ENCODE measurements around the gene NHSL2.

Gene NHSL2

DNA sequence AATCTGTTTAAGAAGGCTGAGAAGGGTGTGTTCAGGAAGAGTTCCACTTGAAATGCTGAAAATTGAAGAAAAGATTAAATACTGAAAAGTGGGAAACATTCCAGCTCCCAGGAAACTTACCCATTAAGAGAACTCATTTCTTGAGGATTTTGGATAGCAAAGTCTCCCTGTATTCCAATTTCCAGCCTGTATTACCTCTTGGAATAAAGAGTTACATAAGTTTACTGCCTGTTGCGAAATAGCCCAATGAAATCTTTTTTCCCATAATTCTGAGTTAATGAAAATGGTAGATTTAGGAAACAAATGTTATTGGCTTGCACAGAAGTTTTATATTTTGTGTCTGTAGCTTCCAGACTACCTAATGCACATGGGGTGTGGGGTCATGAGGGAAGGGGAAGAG is 12.0 kb downstream of the NHSL2 start:
- Histone ChIP-seq H3K36me3 (ENCODE audit: insufficient read depth, low read length) (no peaks in the 10 kb centered on the region), H3K4me3 (ENCODE audit: low read depth, low read length) (no peak overlapping the region), H3K27ac (ENCODE audit: low read depth, low read length) (no peak overlapping the region), H2AFZ (ENCODE audit: low read length, unreplicated experiment) (no peak overlapping the region), H3K4me1 (ENCODE audit: control insufficient read depth, insufficient read depth, low read length, unreplicated experiment) (peaks cover 9% of the 10 kb centered on the region), H3K27me3 (ENCODE audit: insufficient read depth, low read length) (no peaks in the 10 kb centered on the region), H3K79me2 (ENCODE audit: control insufficient read depth, insufficient read depth, low read length, unreplicated experiment) (no peaks in the 10 kb centered on the region)

DNA sequence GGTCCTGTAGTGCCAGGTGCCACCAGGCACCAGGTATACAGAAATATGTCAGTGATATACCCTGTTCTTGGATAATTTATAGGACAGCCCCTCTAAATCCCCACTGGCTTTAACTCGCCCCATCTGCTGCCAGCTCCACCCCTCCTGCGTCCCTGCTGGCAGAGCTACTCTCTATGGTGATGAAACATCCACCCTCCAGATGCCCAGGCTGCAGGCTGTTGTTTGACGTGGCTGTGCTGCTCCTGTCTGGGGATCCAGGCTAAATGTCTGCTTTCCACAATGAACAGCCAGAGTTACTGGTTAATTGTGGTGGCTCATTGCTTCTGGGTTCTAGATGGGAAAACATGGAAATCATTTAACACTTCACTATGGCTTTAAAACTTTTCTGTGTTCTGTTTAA is 12.9 kb downstream of the NHSL2 start:
- H2AFZ ChIP-seq (ENCODE audit: low read length, unreplicated experiment) = no peak overlapping the region
- no peak overlapping the region for H3K27ac ChIP-seq (ENCODE audit: low read depth, low read length)
- H3K4me1 ChIP-seq (ENCODE audit: control insufficient read depth, insufficient read depth, low read length, unreplicated experiment) = peaks cover 9% of the 10 kb centered on the region
- H3K79me2 ChIP-seq (ENCODE audit: control insufficient read depth, insufficient read depth, low read length, unreplicated experiment) = no peaks in the 10 kb centered on the region
- H3K36me3 ChIP-seq (ENCODE audit: insufficient read depth, low read length) = no peaks in the 10 kb centered on the region
- no peaks in the 10 kb centered on the region for H3K27me3 ChIP-seq (ENCODE audit: insufficient read depth, low read length)
- H3K4me3 ChIP-seq (ENCODE audit: low read depth, low read length) = no peak overlapping the region

DNA sequence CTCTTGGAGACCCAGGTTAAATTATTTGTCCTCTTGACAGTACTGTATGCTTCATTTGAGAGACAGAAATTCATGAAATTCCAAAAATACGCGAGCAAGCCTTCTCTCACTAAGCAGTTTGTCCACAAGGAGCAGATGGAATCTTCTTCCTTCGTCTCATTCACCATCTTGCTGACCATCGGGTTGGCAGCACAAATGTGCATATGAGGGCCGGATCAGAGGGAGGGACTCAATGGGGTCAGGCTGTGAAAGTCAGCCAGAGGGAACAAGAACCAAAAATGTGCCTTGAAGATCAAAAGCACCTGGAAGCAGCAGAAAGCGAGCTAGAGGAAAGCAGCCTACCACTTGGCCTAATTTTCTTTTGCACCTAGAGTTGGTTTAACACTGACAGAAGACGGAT is 16.4 kb downstream of the NHSL2 start:
- no peaks in the 10 kb centered on the region for H3K79me2 ChIP-seq (ENCODE audit: control insufficient read depth, insufficient read depth, low read length, unreplicated experiment)
- H3K27ac ChIP-seq (ENCODE audit: low read depth, low read length) = no peak overlapping the region
- H2AFZ ChIP-seq (ENCODE audit: low read length, unreplicated experiment) = no peak overlapping the region
- H3K4me1 ChIP-seq (ENCODE audit: control insufficient read depth, insufficient read depth, low read length, unreplicated experiment) = peaks cover 9% of the 10 kb centered on the region
- H3K27me3 ChIP-seq (ENCODE audit: insufficient read depth, low read length) = no peaks in the 10 kb centered on the region
- no peak overlapping the region for H3K4me3 ChIP-seq (ENCODE audit: low read depth, low read length)
- H3K36me3 ChIP-seq (ENCODE audit: insufficient read depth, low read length) = no peaks in the 10 kb centered on the region

DNA sequence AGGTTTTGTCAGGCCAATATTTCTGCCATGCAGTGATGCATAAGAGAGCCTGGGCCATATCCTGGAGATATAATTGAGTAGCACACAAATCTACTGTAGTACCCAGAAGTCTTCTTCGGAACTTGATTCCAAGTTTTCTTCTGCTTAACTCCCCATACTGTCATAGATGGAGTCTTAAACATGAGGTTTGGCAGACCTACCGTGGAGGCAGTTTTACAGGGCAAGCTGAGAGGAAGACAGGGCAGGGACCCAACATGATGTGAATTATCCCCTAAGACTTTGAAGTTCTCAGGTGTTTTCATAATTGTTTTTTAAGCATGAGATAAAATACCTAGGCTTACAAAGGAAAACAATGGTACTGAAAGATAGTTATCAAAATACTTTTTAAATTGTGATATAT is 18.2 kb downstream of the NHSL2 start:
- H3K79me2 ChIP-seq (ENCODE audit: control insufficient read depth, insufficient read depth, low read length, unreplicated experiment) = no peaks in the 10 kb centered on the region
- H3K36me3 ChIP-seq (ENCODE audit: insufficient read depth, low read length) = no peaks in the 10 kb centered on the region
- H3K4me1 ChIP-seq (ENCODE audit: control insufficient read depth, insufficient read depth, low read length, unreplicated experiment) = peaks cover 9% of the 10 kb centered on the region
- no peaks in the 10 kb centered on the region for H3K27me3 ChIP-seq (ENCODE audit: insufficient read depth, low read length)
- no peak overlapping the region for H3K27ac ChIP-seq (ENCODE audit: low read depth, low read length)
- H2AFZ ChIP-seq (ENCODE audit: low read length, unreplicated experiment) = no peak overlapping the region
- no peak overlapping the region for H3K4me3 ChIP-seq (ENCODE audit: low read depth, low read length)

GRCh38 chrX:71930298-71930697 is 19.7 kb downstream of the NHSL2 start:
- peaks cover under 1% of the 10 kb centered on the region for H3K4me1 ChIP-seq (ENCODE audit: control insufficient read depth, insufficient read depth, low read length, unreplicated experiment)
- no peak overlapping the region for H3K4me3 ChIP-seq (ENCODE audit: low read depth, low read length)
- no peaks in the 10 kb centered on the region for H3K27me3 ChIP-seq (ENCODE audit: insufficient read depth, low read length)
- H2AFZ ChIP-seq (ENCODE audit: low read length, unreplicated experiment) = no peak overlapping the region
- no peaks in the 10 kb centered on the region for H3K79me2 ChIP-seq (ENCODE audit: control insufficient read depth, insufficient read depth, low read length, unreplicated experiment)
- peak overlapping the region; percentile 57 for H3K27ac ChIP-seq (ENCODE audit: low read depth, low read length)
- no peaks in the 10 kb centered on the region for H3K36me3 ChIP-seq (ENCODE audit: insufficient read depth, low read length)

DNA sequence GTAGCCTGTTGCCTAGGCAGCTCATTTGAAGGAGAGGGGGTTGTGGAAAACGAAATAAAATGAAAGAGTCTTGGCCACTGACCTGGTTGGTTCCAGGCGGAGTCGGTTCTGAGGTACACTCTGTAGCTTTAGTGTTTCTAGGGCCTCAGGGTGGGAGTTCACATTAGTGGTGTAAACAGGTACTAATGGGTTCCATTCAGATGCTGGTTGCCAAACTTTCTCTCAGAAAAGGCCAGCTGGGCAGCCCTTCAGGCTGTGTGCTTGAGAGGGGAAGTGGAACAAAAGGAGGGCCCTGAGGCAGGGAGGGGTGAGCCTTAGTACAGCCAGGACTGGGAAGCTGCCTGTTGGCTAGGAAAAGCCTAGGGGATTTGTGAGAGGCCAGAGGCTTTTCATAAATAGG is 24.8 kb downstream of the NHSL2 start:
- Histone ChIP-seq H3K36me3 (ENCODE audit: insufficient read depth, low read length) (no peaks in the 10 kb centered on the region), H3K4me1 (ENCODE audit: control insufficient read depth, insufficient read depth, low read length, unreplicated experiment) (no peaks in the 10 kb centered on the region), H3K4me3 (ENCODE audit: low read depth, low read length) (no peak overlapping the region), H3K79me2 (ENCODE audit: control insufficient read depth, insufficient read depth, low read length, unreplicated experiment) (no peaks in the 10 kb centered on the region), H2AFZ (ENCODE audit: low read length, unreplicated experiment) (no peak overlapping the region), H3K27ac (ENCODE audit: low read depth, low read length) (no peak overlapping the region), H3K27me3 (ENCODE audit: insufficient read depth, low read length) (no peaks in the 10 kb centered on the region)

- Histone ChIP-seq H2AFZ (ENCODE audit: low read length, unreplicated experiment) (no peak overlapping the region), H3K79me2 (ENCODE audit: control insufficient read depth, insufficient read depth, low read length, unreplicated experiment) (no peaks in the 10 kb centered on the region), H3K27me3 (ENCODE audit: insufficient read depth, low read length) (no peaks in the 10 kb centered on the region), H3K27ac (ENCODE audit: low read depth, low read length) (no peak overlapping the region), H3K4me1 (ENCODE audit: control insufficient read depth, insufficient read depth, low read length, unreplicated experiment) (peaks cover 7% of the 10 kb centered on the region), H3K4me3 (ENCODE audit: low read depth, low read length) (no peak overlapping the region), H3K36me3 (ENCODE audit: insufficient read depth, low read length) (no peaks in the 10 kb centered on the region)
These were observed 26.0 kb downstream of the NHSL2 start for GRCh38 chrX:71936632-71937031.

DNA sequence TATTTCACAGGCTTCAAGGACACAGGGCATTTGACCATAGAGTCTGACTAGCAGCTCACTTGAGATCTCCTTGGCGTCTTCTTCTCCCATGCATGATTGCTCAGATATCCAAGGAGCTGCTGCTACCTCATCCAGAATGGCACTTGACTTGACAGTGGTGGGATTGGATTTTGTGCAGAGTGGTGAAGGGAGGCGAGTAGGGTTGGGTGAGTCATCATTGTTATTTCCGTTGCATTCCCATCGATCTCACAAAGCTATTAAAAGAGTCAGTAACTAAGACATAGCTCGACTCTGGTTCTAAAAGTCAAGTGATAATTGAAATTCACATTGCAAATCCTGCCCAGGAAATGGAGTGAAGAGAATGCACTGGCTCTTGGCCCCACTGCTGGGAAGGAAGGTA is 27.7 kb downstream of the NHSL2 start:
- no peak overlapping the region for H3K4me3 ChIP-seq (ENCODE audit: low read depth, low read length)
- H3K27ac ChIP-seq (ENCODE audit: low read depth, low read length) = no peak overlapping the region
- H2AFZ ChIP-seq (ENCODE audit: low read length, unreplicated experiment) = no peak overlapping the region
- H3K27me3 ChIP-seq (ENCODE audit: insufficient read depth, low read length) = no peaks in the 10 kb centered on the region
- no peaks in the 10 kb centered on the region for H3K79me2 ChIP-seq (ENCODE audit: control insufficient read depth, insufficient read depth, low read length, unreplicated experiment)
- peaks cover 13% of the 10 kb centered on the region for H3K4me1 ChIP-seq (ENCODE audit: control insufficient read depth, insufficient read depth, low read length, unreplicated experiment)
- no peaks in the 10 kb centered on the region for H3K36me3 ChIP-seq (ENCODE audit: insufficient read depth, low read length)

GRCh38 chrX:71941145-71941544 is 30.5 kb downstream of the NHSL2 start:
- H3K27ac ChIP-seq (ENCODE audit: low read depth, low read length) = 0 out of 2 replicates have a peak overlapping the region, but pooled peaks have one; percentile 2
- H3K4me3 ChIP-seq (ENCODE audit: low read depth, low read length) = no peak overlapping the region
- no peaks in the 10 kb centered on the region for H3K36me3 ChIP-seq (ENCODE audit: insufficient read depth, low read length)
- H2AFZ ChIP-seq (ENCODE audit: low read length, unreplicated experiment) = no peak overlapping the region
- peaks cover 13% of the 10 kb centered on the region for H3K4me1 ChIP-seq (ENCODE audit: control insufficient read depth, insufficient read depth, low read length, unreplicated experiment)
- H3K79me2 ChIP-seq (ENCODE audit: control insufficient read depth, insufficient read depth, low read length, unreplicated experiment) = no peaks in the 10 kb centered on the region
- H3K27me3 ChIP-seq (ENCODE audit: insufficient read depth, low read length) = no peaks in the 10 kb centered on the region

- Histone ChIP-seq H3K79me2 (ENCODE audit: control insufficient read depth, insufficient read depth, low read length, unreplicated experiment) (no peaks in the 10 kb centered on the region), H3K27me3 (ENCODE audit: insufficient read depth, low read length) (no peaks in the 10 kb centered on the region), H3K4me1 (ENCODE audit: control insufficient read depth, insufficient read depth, low read length, unreplicated experiment) (peaks cover 13% of the 10 kb centered on the region), H3K27ac (ENCODE audit: low read depth, low read length) (0 out of 2 replicates have a peak overlapping the region, but pooled peaks have one; percentile 2), H2AFZ (ENCODE audit: low read length, unreplicated experiment) (no peak overlapping the region), H3K4me3 (ENCODE audit: low read depth, low read length) (no peak overlapping the region), H3K36me3 (ENCODE audit: insufficient read depth, low read length) (no peaks in the 10 kb centered on the region)
These were observed 31.1 kb downstream of the NHSL2 start for GRCh38 chrX:71941776-71942175.

- no peak overlapping the region for H3K4me3 ChIP-seq (ENCODE audit: low read depth, low read length)
- H3K36me3 ChIP-seq (ENCODE audit: insufficient read depth, low read length) = no peaks in the 10 kb centered on the region
- H3K79me2 ChIP-seq (ENCODE audit: control insufficient read depth, insufficient read depth, low read length, unreplicated experiment) = no peaks in the 10 kb centered on the region
- H3K27ac ChIP-seq (ENCODE audit: low read depth, low read length) = no peak overlapping the region
- no peaks in the 10 kb centered on the region for H3K27me3 ChIP-seq (ENCODE audit: insufficient read depth, low read length)
- H2AFZ ChIP-seq (ENCODE audit: low read length, unreplicated experiment) = no peak overlapping the region
- H3K4me1 ChIP-seq (ENCODE audit: control insufficient read depth, insufficient read depth, low read length, unreplicated experiment) = peaks cover 13% of the 10 kb centered on the region
These were observed 33.7 kb downstream of the NHSL2 start for GRCh38 chrX:71944369-71944768.

Data from ACC112 (cell line).